ENCODE results near the gene LSS.

DNA sequence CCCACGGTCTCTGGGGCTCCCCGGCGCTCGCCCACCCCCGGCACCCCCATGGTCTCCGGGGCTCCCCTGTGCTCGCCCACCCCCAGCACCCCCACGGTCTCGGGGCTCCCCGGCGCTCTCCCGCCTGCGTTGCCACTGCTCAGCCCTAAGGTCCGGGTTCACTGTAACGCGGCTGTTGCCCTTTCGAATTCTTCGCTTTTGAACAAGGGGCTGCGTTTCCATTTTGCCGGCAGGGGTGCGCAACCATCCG, 68.0 kb downstream of the LSS start:
- TF ChIP-seq POLR2A (IDR thresholded peaks at IDR 0.05; ENCODE audit: control extremely low read depth in 1 of 2, low read depth in 2 of 2, low read length in 2 of 2) (no peak), GABPA (IDR thresholded peaks at IDR 0.05; ENCODE audit: borderline replicate concordance, insufficient read depth, low read length) (no peak), POLR2AphosphoS5 (IDR thresholded peaks at IDR 0.05; ENCODE audit: low read depth, low read length) (no peak), TEAD4 (IDR thresholded peaks at IDR 0.05; ENCODE audit: low read depth, low read length) (no peak), KDM1A (IDR thresholded peaks at IDR 0.05; ENCODE audit: borderline replicate concordance, low read length) (no peak), CEBPB (IDR thresholded peaks at IDR 0.05; ENCODE audit: low read depth, low read length) (no peak)
- TF ChIP-seq, protein P1, sequence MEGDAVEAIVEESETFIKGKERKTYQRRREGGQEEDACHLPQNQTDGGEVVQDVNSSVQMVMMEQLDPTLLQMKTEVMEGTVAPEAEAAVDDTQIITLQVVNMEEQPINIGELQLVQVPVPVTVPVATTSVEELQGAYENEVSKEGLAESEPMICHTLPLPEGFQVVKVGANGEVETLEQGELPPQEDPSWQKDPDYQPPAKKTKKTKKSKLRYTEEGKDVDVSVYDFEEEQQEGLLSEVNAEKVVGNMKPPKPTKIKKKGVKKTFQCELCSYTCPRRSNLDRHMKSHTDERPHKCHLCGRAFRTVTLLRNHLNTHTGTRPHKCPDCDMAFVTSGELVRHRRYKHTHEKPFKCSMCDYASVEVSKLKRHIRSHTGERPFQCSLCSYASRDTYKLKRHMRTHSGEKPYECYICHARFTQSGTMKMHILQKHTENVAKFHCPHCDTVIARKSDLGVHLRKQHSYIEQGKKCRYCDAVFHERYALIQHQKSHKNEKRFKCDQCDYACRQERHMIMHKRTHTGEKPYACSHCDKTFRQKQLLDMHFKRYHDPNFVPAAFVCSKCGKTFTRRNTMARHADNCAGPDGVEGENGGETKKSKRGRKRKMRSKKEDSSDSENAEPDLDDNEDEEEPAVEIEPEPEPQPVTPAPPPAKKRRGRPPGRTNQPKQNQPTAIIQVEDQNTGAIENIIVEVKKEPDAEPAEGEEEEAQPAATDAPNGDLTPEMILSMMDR (IDR thresholded peaks at IDR 0.05; ENCODE audit: control extremely low read depth in 1 of 3, insufficient read depth in 1 of 3, low read depth in 1 of 3, low read length in 3 of 3): no peak

Measured in H1 (cell line).